HL-60/S4 (cell line): ENCODE results near the gene PGD.
"Not testable (repeated sequence)": the region's sequence is repeated elsewhere in the genome, so short reads cannot be mapped to it uniquely, and the experiment has no call there.

ENCODE experiments used
- in situ Hi-C: fragments of 300-500 bp; cut with MboI; formaldehyde crosslinking; loops from 2 replicates; pipeline ENCODE4 v1.14.3; 2022; ENCODE audit warnings: low sequenced_read_pairs

PGD gene

DNA sequence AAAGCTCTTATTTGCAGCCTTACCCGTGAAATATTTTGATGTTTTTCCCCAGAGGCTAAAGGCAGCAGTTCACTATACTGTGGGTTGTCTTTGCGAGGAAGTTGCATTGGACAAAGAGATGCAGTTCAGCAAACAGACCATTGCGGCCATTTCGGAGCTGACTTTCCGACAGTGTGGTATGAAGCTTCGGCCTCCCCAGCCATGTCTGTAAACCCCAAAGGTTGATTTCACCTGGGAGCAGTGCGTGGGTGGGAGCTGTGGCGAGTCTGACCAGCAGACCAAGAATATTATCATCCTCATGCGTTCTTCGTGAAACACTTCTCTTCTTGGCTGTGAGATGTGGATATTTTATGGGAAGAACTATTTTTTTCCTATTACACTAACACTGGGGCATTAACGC, 34.9 kb downstream of the PGD start:
- in situ Hi-C loops: no loop called here

DNA sequence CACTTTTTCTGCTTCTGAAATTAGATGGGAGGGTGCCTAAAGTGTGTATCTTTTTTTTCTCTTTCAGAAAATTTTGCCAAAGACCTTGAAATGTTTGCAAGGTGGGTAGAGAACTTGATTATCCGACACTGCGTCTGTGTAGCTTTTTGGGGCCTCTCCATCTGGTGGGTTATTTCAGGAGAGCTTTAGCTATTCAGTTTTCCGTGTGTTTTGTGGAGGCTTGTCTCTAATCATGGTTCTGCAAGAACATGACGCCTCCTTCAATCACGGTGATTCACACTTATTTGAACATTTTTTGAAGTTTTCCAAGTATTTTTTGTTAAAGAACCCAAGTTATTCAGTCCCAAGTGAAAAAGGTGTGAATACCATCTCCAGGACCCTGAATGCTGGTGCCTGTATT, 35.7 kb downstream of the PGD start:
- in situ Hi-C loops: no loop called here

DNA sequence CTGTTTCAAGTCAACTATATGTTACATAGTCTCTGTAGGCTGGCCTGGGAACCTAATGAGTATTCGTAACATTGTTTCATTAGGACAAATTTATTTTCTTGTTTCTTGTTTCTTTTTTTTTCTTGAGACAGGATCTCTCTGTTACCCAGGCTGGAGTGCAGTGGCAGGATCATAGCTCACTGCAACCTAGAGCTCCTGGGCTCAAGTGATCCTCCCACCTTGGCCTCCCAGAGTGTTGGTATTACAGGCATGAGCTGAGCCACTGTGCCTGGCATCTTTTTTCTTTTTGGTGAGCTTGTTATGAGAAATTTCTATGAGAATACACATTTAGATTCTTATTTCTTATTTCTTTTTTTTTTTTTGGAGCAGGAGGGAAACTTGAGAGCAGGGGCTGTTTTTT, 38.2 kb downstream of the PGD start:
- in situ Hi-C loops: no loop called here

GRCh38 chr1:10438677-10439163, 39.9 kb downstream of the PGD start:
- in situ Hi-C loops: no loop called here

DNA sequence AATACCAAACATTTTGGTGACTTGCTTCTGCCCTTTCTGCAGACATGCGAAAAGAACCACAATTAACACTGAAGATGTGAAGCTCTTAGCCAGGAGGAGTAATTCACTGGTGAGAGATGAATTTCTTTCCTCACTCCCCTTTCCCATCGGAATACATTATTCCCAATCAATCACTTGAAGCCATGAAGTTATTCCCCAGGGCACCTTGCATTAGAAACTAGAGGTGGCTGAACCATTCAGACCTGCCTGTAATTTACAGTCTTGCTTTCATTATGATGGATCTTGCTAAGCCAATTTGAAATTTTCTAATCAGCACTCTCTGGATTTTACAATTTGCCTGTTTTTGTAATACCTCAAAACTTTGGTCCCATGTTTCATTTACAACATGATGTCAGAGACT, 41.4 kb downstream of the PGD start:
- in situ Hi-C loops: no loop called here

- in situ Hi-C loops: no loop called here
Observed at GRCh38 chr1:10440794-10441193, 41.9 kb downstream of the PGD start.

DNA sequence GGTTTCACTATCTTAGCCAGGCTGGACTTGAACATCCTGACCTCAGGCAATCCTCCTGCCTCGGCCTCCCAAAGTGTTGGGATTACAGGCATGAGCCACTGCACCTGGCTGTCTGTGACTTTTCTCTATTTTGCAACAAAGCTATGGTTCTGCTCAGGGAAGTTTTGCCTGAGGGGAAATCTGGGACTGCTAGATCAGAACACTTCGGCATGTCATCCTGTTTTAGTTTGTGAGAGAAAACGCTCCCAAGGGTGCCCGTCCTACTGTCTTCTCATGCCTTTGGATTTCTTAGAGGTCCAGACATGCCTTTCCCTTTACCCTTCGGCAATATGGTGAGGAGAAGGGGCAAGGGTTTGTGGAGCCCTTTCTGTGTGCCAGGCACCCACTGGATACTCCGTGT, 45.4 kb downstream of the PGD start:
- in situ Hi-C loops: no loop called here

DNA sequence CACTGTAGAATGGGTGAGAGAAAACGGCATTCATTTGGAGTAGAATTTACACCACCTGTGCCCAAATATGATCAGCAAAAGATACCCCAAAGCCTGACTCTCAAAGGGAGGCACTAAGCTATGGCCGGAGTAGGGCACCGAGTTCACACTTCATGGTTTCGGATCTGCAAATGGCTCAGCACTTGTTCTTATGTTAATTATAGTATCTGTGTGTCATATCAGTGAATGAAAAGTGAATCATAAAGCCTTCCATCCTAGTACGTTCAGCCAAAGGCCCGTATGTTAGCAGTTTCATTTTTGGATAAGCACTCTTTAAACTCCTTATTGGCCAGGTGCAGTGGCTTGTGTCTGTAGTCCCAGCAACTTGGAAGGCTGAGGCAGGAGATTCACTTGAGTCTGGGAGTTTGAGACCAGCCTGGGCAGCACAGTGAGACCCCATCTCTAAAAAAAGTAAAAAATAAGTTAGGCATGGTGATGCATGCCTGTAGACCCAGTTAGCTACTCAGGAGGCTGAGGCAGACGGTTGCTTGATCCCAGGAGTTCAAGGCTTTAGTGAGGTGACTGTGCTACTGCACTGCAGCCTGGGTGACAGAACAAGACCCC, 46.0 kb downstream of the PGD start:
- in situ Hi-C loops: no loop called here

- in situ Hi-C loops: no loop called here
Observed at GRCh38 chr1:10446790-10447422, 48.0 kb downstream of the PGD start.

- in situ Hi-C loops: no loop called here
Observed at GRCh38 chr1:10449751-10450150, 50.9 kb downstream of the PGD start, which contains the start of gene CORT. Gene CORT, plus strand, starts transcription at chr1:10450031. Its CDS starts 193 bp downstream, at chr1:10450224.

- in situ Hi-C loops: no loop called here
Observed at GRCh38 chr1:10450156-10450814, 51.4 kb downstream of the PGD start.

DNA sequence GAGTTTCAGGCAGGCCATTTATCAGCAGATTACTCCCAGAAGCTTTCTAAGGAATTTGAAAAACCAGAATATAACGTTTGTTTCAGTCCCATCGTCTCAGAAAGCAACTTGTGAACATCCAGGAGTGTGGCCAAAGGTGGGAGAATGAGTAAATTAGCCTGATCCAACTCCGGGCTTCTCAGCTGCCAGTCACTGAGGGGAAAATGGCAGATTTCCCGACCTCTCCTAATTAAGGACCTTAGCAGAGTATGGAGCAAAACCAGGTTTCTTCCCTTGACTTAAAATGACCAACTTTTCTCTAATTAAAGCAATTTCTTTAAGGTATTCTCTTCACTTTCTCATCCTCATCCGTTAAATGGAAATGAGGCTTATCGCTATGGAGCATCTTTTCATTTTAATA, 52.0 kb downstream of the PGD start:
- in situ Hi-C loops: no loop called here

- in situ Hi-C loops: no loop called here
Observed at GRCh38 chr1:10451287-10451686, 52.4 kb downstream of the PGD start.

GRCh38 chr1:10456048-10456447, 57.2 kb downstream of the PGD start:
- in situ Hi-C loops: no loop called here

GRCh38 chr1:10456661-10457060, 57.8 kb downstream of the PGD start:
- in situ Hi-C loops: no loop called here

- in situ Hi-C loops: not testable (repeated sequence)
Observed at GRCh38 chr1:10457462-10457861, 58.6 kb downstream of the PGD start.

DNA sequence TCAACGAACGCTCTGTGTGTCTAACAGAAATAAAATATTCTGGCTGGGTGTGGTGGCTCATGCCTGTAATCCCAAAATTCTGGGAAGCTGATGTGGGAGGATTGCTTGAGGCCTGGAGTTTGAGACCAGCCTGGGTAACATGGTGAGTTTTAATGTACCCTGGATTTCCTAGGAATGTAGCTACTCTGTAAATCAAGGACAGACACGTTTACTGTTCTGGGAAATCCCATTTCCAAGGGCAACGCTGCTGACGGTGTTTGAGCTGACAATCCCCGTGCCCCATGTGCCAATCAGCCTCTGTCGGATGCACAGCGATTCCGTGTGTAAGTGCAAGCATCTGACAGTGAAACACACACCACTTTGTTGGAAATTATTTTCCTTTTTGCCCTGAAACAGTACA, 59.0 kb downstream of the PGD start:
- in situ Hi-C loops: no loop called here

GRCh38 chr1:10459184-10459583, 60.3 kb downstream of the PGD start:
- in situ Hi-C loops: no loop called here

DNA sequence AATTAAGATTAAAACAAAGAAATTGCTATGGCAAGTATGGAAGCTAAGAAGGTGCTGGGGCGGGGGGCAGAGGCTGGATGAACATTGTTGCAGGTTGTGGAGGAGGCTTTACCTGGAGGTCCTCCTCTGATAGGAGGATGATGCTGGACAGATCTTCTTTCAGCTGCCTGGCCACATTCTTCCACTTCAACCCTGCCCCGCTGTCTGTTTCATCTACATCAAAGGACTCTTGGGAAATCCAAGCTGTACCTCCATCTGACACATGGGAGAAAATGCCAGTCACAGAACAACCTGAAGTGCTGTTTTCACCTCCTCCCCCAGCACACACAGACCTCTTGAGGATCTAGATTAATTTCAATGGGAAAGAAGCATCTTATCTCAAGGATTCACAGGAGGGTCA, 68.2 kb downstream of the PGD start:
- in situ Hi-C loops: no loop called here

DNA sequence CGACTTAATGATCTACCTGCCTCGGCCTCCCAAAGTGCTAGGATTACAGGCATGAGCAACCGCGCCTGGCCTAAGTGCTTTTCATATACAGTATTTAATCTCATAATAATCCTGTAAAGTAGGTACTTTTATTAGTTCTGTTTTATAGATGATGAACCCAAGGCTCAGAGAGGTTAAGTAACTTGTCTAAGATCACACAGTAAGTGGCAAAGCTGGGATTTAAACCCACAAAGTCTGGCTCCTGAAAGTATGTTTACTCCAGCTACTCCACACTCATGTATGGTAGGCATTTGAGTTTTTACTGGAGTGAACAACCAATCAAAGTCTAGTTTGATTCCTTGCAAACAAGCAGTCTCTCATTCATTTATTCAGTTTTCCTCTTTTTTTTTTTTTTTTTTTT, 71.2 kb downstream of the PGD start:
- in situ Hi-C loops: no loop called here
